H54 (cell line): ENCODE measurements around the gene DUSP1.
"Not testable (repeated sequence)": the region's sequence is repeated elsewhere in the genome, so short reads cannot be mapped to it uniquely, and the experiment has no call there.

Source experiments
- DNase-seq: peaks from one replicate; pipeline ENCODE4 v3.0.0; 2011; ENCODE audit warnings: low spot score, mixed read lengths; ENCODE audit not compliant: insufficient read length
- FAIRE-seq: peaks from 3 replicates; lab custom pipeline; 2011; peaks lifted over from hg19 to GRCh38; lab: Jason Lieb, UNC
- POLR2A ChIP-seq: IDR thresholded peaks from 2 replicates; pipeline ENCODE4 v1.6.1; 2011; ENCODE audit warnings: low read depth, mild to moderate bottlenecking, low read length

The DUSP1 gene

GRCh38 chr5:172791286-172791685 is 20.3 kb upstream of the DUSP1 start:
- TF ChIP-seq POLR2A: no peak
- no peak for FAIRE-seq
- no peak for DNase-seq

- no peak for TF ChIP-seq POLR2A
- FAIRE-seq (no peak), DNase-seq (no peak)
Measured at GRCh38 chr5:172790496-172790889, 19.5 kb upstream of the DUSP1 start.

- FAIRE-seq: no peak
- DNase-seq: no peak
- TF ChIP-seq POLR2A: no peak
Measured at GRCh38 chr5:172789687-172790495, 18.9 kb upstream of the DUSP1 start.

- DNase-seq (no peak), FAIRE-seq (no peak)
Measured at GRCh38 chr5:172788771-172789686, 18.0 kb upstream of the DUSP1 start.

GRCh38 chr5:172787538-172787937 is 16.5 kb upstream of the DUSP1 start:
- FAIRE-seq, DNase-seq: not testable (repeated sequence)

More at GRCh38 chr5:172788771-172789686, 18.0 kb upstream of the DUSP1 start:
- TF ChIP-seq POLR2A: no peak

GRCh38 chr5:172786736-172787462 is 15.9 kb upstream of the DUSP1 start:
- DNase-seq: no peak
- no peak for TF ChIP-seq POLR2A
- no peak for FAIRE-seq

- FAIRE-seq (no peak), DNase-seq (no peak)
- no peak for TF ChIP-seq POLR2A
Measured at GRCh38 chr5:172785429-172786088, 14.6 kb upstream of the DUSP1 start.

- DNase-seq: not testable (repeated sequence)
Measured at GRCh38 chr5:172784162-172784561, 13.2 kb upstream of the DUSP1 start.

GRCh38 chr5:172783319-172783718 is 12.3 kb upstream of the DUSP1 start:
- not testable (repeated sequence) for FAIRE-seq, DNase-seq

More at GRCh38 chr5:172784162-172784561, 13.2 kb upstream of the DUSP1 start:
- not testable (repeated sequence) for FAIRE-seq

GRCh38 chr5:172782169-172783039 is 11.4 kb upstream of the DUSP1 start:
- DNase-seq (no peak), FAIRE-seq (no peak)
- no peak for TF ChIP-seq POLR2A

GRCh38 chr5:172779691-172780341 is 8.8 kb upstream of the DUSP1 start:
- DNase-seq (no peak), FAIRE-seq (no peak)
- no peak for TF ChIP-seq POLR2A
